KOPT-K1 (cell line): ENCODE results near the gene DCLK1.
"Not testable (repeated sequence)": the region's sequence is repeated elsewhere in the genome, so short reads cannot be mapped to it uniquely, and the experiment has no call there.

Source experiments
- H3K27ac ChIP-seq: fragments of 200-600 bp; sonication (generic); 2 replicates; pipeline ENCODE4 v1.5.1; 2016; ENCODE audit warnings: antibody characterized with exemption, mild to moderate bottlenecking, low read depth, low read length; ENCODE audit not compliant: poor library complexity, severe bottlenecking
- H3K36me3 ChIP-seq: fragments of 200-600 bp; sonication (generic); 2 replicates; pipeline ENCODE4 v1.5.1; 2017; ENCODE audit warnings: antibody characterized with exemption, mild to moderate bottlenecking, low read length, moderate library complexity; ENCODE audit not compliant: insufficient read depth
- H3K9me3 ChIP-seq: fragments of 200-600 bp; sonication (generic); 2 replicates; pipeline ENCODE4 v1.5.1; 2017; ENCODE audit warnings: antibody characterized with exemption, low read length, mild to moderate bottlenecking; ENCODE audit not compliant: insufficient read depth, poor library complexity, severe bottlenecking

Gene DCLK1

DNA sequence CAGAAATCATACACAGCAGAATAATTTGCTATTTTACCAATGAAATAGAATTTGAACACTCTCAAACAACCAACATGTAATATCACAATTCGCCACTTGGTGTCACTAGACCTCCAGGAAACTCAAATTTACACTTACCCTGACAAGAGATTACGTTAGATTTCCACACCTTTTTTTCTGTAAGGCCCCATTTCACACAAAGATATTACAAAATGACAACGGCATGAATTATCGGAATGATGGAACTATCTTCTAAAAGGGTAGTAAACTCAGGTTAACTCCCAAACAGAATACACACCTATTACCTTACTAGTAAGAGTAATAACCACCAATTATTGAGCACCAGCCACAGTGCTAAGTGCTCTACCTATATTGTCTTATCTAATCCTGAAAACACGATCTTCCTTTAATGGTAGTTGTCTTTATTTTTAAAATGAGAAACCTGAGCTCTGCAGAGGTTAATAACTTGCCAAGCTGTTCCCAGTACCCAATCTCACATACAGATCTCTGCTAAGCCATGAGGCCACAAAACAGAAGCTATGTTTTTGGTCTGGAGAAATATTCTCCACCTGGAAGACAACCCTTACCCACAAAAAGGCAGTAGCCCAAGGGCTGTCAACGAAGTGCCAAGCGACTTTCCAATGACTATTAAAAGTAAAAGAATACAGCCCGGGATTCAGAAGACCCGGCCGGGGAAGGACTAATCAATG, 152.4 kb downstream of the DCLK1 start:
- H3K36me3 ChIP-seq: no peaks in the 10 kb centered on the region
- no peaks in the 10 kb centered on the region for H3K9me3 ChIP-seq
- no peak overlapping the region for H3K27ac ChIP-seq

GRCh38 chr13:35977060-35977459, 154.1 kb downstream of the DCLK1 start:
- H3K27ac ChIP-seq: no peak overlapping the region
- no peaks in the 10 kb centered on the region for H3K36me3 ChIP-seq
- no peaks in the 10 kb centered on the region for H3K9me3 ChIP-seq

DNA sequence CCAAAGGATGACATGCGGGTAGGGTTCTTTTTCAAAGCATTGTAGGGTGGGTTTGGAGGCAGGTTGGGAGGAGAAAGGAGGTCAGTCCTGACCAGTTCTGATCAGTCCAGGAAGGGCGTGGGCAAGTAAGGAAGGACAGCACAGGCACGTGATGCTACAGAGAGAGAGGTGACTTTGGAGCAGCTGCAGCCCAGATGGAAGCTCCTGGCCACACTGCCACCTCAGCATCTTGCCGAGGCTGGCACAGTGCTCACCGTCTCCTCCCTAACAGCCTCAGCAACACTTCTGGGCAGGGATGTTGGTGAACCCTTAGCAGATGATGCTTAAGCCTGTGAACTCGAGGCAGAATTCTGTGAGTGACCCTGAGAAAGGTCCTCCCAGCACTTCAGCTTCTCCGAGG, 155.1 kb downstream of the DCLK1 start:
- Histone ChIP-seq H3K9me3 (no peaks in the 10 kb centered on the region), H3K36me3 (no peaks in the 10 kb centered on the region), H3K27ac (no peak overlapping the region)

GRCh38 chr13:35966951-35967350, 164.2 kb downstream of the DCLK1 start:
- not testable (repeated sequence) for H3K9me3 ChIP-seq, H3K36me3 ChIP-seq, H3K27ac ChIP-seq

DNA sequence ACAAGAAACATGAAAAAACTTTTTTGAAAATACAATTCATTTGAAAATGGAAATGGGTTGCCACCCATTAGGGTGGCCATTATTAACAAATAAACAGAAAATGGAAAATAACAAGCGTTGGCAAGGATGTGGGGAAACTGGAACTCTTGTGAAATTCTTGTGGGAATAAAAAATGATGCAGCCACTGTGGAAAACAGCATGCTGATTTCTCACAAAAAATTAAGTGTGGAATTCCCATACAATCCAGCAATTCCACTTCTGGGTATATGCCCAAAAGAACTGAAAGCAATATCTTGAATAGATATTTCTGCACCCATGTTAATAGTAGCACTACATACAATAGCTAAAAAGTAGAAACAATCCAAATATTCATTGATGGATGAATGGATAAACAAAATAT, 165.2 kb downstream of the DCLK1 start:
- H3K27ac ChIP-seq: no peak overlapping the region
- no peaks in the 10 kb centered on the region for H3K9me3 ChIP-seq
- H3K36me3 ChIP-seq: no peaks in the 10 kb centered on the region

- Histone ChIP-seq H3K9me3 (no peaks in the 10 kb centered on the region), H3K36me3 (no peaks in the 10 kb centered on the region), H3K27ac (no peak overlapping the region)
Observed at GRCh38 chr13:35965226-35965927, 165.8 kb downstream of the DCLK1 start.

DNA sequence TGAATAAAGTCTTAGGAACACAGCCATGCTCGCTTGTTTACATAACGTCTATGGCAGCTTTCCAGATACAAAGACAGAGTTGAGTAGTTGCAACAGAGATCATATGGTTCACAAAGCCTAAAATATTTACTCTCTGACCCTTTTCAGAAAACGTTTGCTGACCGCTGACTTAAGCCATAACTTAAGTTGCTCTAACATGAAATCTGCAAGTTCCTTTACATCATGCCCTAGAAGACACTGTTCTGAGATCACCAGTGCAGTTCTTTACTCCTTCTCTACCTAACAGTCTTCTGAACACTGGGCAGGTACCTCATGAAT, 166.4 kb downstream of the DCLK1 start:
- no peaks in the 10 kb centered on the region for H3K9me3 ChIP-seq
- no peak overlapping the region for H3K27ac ChIP-seq
- no peaks in the 10 kb centered on the region for H3K36me3 ChIP-seq

DNA sequence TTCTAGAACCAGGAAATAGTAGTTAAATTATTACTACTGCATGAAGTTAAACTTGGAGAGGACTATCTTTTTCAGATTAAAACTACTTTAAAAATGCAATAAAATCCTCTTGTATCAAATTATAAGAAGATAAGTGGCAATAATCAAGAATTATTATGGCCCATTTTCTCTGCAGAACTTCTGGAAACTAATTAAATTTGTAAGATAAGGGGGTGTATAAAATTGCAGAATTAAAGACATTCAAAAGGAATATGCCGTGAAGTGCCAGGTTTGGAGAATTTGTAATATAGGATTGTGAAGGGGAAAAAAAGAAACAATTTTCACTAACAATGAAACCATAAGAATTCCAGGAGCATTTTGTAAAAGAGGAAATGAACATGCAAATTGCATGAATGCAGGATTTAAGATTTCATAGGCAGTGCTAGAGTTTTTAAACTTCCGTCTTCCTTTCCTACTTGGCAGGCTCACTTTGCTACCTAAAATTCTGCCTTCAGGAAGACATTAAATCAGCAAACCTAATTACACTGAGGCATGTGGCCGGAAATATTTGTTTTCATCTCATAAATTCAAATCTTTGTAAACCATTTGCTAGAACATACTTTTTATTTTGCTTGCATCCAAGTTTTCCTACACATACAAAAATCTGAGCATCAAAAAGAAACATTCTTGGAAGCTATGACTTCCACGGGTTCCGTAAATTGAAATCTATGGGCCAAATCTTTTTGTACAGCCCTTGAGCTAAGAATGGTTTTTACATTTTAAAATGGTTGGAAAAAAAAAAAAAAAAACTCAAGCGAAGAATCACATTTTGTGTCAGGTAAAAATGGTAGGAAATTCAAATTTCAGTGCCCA, 166.9 kb downstream of the DCLK1 start:
- Histone ChIP-seq H3K36me3 (no peaks in the 10 kb centered on the region), H3K27ac (no peak overlapping the region), H3K9me3 (no peaks in the 10 kb centered on the region)

GRCh38 chr13:35961461-35962220, 169.5 kb downstream of the DCLK1 start:
- Histone ChIP-seq H3K9me3 (no peaks in the 10 kb centered on the region), H3K27ac (no peak overlapping the region), H3K36me3 (no peaks in the 10 kb centered on the region)

GRCh38 chr13:35961002-35961401, 170.2 kb downstream of the DCLK1 start:
- H3K27ac ChIP-seq: no peak overlapping the region
- no peaks in the 10 kb centered on the region for H3K36me3 ChIP-seq
- no peaks in the 10 kb centered on the region for H3K9me3 ChIP-seq

GRCh38 chr13:35957996-35958395, 173.2 kb downstream of the DCLK1 start:
- Histone ChIP-seq H3K36me3 (no peaks in the 10 kb centered on the region), H3K9me3 (no peaks in the 10 kb centered on the region), H3K27ac (no peak overlapping the region)

DNA sequence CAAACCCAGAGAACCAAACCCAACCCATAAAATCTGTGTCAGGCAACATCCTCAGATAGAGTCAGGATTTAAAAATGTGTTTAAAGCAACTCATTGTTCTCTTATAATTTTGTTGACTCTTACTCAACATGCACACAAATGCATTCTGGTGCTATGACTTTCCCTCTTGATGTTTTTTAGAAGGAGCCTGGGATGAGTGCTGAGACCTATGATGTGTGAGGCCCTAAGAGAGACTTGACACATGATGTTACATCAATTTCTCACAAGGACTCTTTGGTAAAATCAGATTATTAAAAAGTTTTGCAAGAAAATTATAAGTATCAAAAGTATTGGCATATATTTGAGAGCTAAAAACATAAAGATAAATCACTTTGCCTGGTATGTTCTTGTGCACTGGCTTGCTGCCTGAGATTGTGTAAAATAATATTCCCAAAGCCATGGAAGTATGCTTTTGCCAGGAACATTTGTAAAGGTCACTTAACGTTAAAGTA, 173.9 kb downstream of the DCLK1 start:
- Histone ChIP-seq H3K27ac (no peak overlapping the region), H3K36me3 (no peaks in the 10 kb centered on the region), H3K9me3 (no peaks in the 10 kb centered on the region)

GRCh38 chr13:35956074-35956473, 175.1 kb downstream of the DCLK1 start:
- H3K27ac ChIP-seq: no peak overlapping the region
- H3K9me3 ChIP-seq: no peaks in the 10 kb centered on the region
- H3K36me3 ChIP-seq: no peaks in the 10 kb centered on the region

DNA sequence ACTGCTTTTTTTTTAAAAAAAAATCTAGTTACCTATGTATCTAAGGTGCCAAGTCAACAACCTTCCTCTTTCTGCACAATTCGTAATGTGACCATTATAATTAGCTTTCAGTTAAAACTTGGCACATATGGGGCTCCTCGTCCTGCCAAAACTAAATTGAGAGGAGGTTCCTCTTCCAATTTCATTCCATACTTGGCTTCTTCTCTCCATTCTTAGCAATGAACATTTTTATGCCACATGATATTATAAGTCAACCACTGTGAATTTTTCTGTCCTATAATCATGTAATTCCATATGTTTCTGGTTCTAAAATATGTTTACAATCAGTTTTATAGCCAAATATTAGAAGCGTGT, 177.0 kb downstream of the DCLK1 start:
- Histone ChIP-seq H3K36me3 (no peaks in the 10 kb centered on the region), H3K9me3 (no peaks in the 10 kb centered on the region), H3K27ac (no peak overlapping the region)
